ENCODE measurements around the gene CDH13. TPM values are rescaled to one million over a fixed set of nuclear protein-coding genes. Genes with fewer than 3 reads are reported as not detected.

The CDH13 gene
- total and polyA plus RNA-seq, 2 of the 8 experiments (the other 6 are each of a cell fraction or from before 2014, with no cell fraction given), result 2.3 to 2.4 TPM

DNA sequence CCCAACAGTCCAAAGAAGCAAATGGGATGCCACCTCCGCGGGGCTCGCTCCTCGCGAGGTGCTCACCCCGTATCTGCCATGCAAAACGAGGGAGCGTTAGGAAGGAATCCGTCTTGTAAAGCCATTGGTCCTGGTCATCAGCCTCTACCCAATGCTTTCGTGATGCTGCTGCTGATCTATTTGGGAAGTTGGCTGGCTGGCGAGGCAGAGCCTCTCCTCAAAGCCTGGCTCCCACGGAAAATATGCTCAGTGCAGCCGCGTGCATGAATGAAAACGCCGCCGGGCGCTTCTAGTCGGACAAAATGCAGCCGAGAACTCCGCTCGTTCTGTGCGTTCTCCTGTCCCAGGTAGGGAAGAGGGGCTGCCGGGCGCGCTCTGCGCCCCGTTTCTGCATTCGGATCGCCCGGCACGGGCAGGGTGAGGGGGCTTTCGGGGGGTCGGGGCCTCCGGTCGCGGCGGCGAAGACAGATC is at the start of gene CDH13 (continued):
- no peak for TF ChIP-seq BCL11A (IDR thresholded peaks at IDR 0.05; ENCODE audit: low read depth in 2 of 2, low read length in 2 of 2)
